Adrenal gland (tissue), 12 donors: ENCODE data around the gene INPP5A. TPM values are rescaled to one million over a fixed set of nuclear protein-coding genes. Genes with fewer than 3 reads are reported as not detected.

Source experiments
- DNase-seq, 7 donors: peaks; one replicate each; pipeline ENCODE4 v3.0.0-alpha.2; 2019 to 2020
- H3K27ac ChIP-seq, 5 donors: fragments of 200-600 bp; sonication (generic) in 4 of 5; 1 replicate in 3 of 5; 2 replicates in 2 of 5; pipeline versions ENCODE4 v1.5.1 to v1.8.0; 2016 to 2020; ENCODE audit warnings: mild to moderate bottlenecking in 1 of 5
- H3K27me3 ChIP-seq: fragments of 200-600 bp; 2 replicates; pipeline ENCODE4 v1.8.0; 2021
- H3K36me3 ChIP-seq, 2 donors: fragments of 200-600 bp; replicated peaks in 1 of 2; 1 replicate in 1 of 2; 2 replicates in 1 of 2; pipeline versions ENCODE4 v1.5.1 to v1.8.0; 2018 to 2022
- H3K4me1 ChIP-seq, 2 donors: fragments of 200-600 bp; replicated peaks in 1 of 2; 1 replicate in 1 of 2; 2 replicates in 1 of 2; pipeline versions ENCODE4 v1.5.1 to v1.8.0; 2018 to 2021
- H3K4me3 ChIP-seq, 4 donors: fragments of 200-600 bp; sonication (generic) in 3 of 4; one replicate each; pipeline ENCODE4 v1.5.1; 2016 to 2018
- H3K9me3 ChIP-seq, 3 donors: fragments of 200-600 bp; sonication (generic) in 1 of 3; replicated peaks in 1 of 3; 1 replicate in 2 of 3; 2 replicates in 1 of 3; pipeline versions ENCODE4 v1.5.1 to v1.8.0; 2016 to 2021
- CTCF ChIP-seq, 6 experiments: fragments of 450-650 bp in 4 of 6; fragments of 200-600 bp in 2 of 6; sonication (generic) in 1 of 6; IDR thresholded peaks; 1 replicate in 5 of 6; 2 replicates in 1 of 6; pipeline versions ENCODE4 v1.5.1 to v1.8.0; 2016 to 2021; ENCODE audit warnings: antibody characterized with exemption in 6 of 6, mild to moderate bottlenecking in 2 of 6, moderate library complexity in 1 of 6
- POLR2A ChIP-seq, 2 donors: fragments of 450-650 bp; IDR thresholded peaks; one replicate each; pipeline ENCODE4 v1.6.1; 2017; ENCODE audit warnings: antibody characterized with exemption in 2 of 2, mild to moderate bottlenecking in 2 of 2, moderate library complexity in 1 of 2
- WGBS, 4 donors: extraction: QIAGEN DNeasy Blood & Tissue Kit in 2 of 4; methylation state at CpG; one replicate each; pipeline versions ENCODE4 v1.1.5 to v1.1.7; 2013 to 2017; 5-methylcytosine and 5-hydroxymethylcytosine counted together
- intact Hi-C, 2 donors: fragments of 100-400 bp; cut with DNase I; formaldehyde crosslinking; loops; one replicate each; pipeline versions ENCODE4 v1.14.1 to v1.15.0; 2022 to 2023
- polyA plus RNA-seq, 3 donors: library from polyadenylated mRNA; stranded (reverse); fragments of 200-250 nt in 2 of 3; fragments of 350-450 nt in 1 of 3; fragmentation: Illumina TruSeq in 1 of 3; extraction: RNeasy Lipid Tissue Mini Kit (QIAGEN cat#74804) in 1 of 3; gene quantifications; one replicate each; pipeline ENCODE4 v1.2.3, GENCODE V29; 2013 to 2014
- total RNA-seq, 9 donors: library from RNA; depleted of rRNA in 4 of 9; stranded (reverse); fragments of >200 nt in 4 of 9; fragments of 120-200 nt in 1 of 9; fragmentation: NEBNext Ultra II Directional in 1 of 9; extraction: Animal tissue kit (Norgen Biotek cat#: 25700) in 1 of 9; gene quantifications; one replicate each; pipeline versions ENCODE4 v1.1.0 to v1.2.4, GENCODE V29; 2013 to 2023
- donor health status: healthy with polysubstance abuse.
- donor health status: Bipolar disorder and iron deficiency.
- donor health status: DM: yes; HTN: yes; CAD: no.
- donor health status: DM: no; HTN: no; CAD: no.
- donor health status: DM: no; HTN: no; CAD: no.
- donor health status: DM: yes; HTN: yes; CAD: no.

INPP5A gene
- total and polyA plus RNA-seq, 12 donors, result 13.5 to 62.9 (median 37.5) TPM

DNA sequence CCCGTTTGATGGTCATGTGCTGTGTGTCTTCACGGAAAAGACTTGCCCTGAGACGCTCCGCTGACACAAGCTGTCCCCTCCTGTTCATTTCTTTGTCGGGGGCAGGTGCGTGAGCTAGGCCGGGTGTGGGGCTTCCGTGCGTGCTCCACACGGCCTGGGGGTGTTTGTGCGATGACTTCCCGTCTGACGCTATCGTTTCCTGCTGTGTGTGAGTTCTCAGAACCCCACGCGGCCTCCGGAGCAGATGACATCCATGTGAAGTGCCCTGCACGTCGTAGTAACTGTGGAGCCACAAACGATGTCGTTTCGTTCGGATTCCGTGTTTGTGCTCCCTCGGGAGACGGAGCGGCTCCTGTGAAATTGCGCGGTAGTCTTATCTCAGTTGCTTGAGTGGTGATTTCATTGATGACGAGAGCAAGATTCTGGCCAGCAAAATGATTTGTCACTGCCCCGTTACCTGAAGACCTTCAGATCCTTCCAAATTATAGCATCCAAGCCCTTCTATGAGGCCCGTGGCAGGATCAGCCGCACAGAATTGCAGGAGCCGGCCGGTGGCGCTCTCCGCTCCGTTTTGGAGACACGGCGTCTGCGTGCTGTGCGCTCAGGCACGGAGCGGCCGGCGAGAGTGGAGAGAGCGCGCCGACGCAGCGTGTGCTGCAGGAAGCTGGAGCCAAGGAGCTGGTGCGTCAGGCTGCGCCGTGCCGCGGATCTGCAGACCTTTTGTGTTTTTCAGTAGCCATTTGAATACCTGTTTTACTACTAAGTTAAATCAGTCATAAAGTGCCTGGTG, 153.4 kb downstream of the INPP5A start:
- Histone ChIP-seq H3K27ac (no peak overlapping the region), H3K4me3 (no peak overlapping the region), H3K27me3 (no peaks in the 10 kb centered on the region), H3K4me1 (no peaks in the 10 kb centered on the region), H3K9me3 (no peaks in the 10 kb centered on the region), H3K36me3 (peaks cover 0 to 5% of the 10 kb centered on the region in 2 donors)
- intact Hi-C loops, result no loop called here
- 96 to 98% (median 97%) methylated on average over 45 to 56 of the region's 56 CpGs for WGBS, 4 donors
- DNase-seq, result peak in 1 of 7 donors; percentile 37
- TF ChIP-seq POLR2A (IDR thresholded peaks at IDR 0.05), result no peak
- TF ChIP-seq CTCF (IDR thresholded peaks at IDR 0.05), result no peak

- H3K4me3 ChIP-seq, result no peak overlapping the region
- TF ChIP-seq CTCF (IDR thresholded peaks at IDR 0.05) (no peak), POLR2A (IDR thresholded peaks at IDR 0.05) (no peak)
- peak in 1 of 7 donors; percentile 27 for DNase-seq
- no peak overlapping the region for H3K27ac ChIP-seq
- intact Hi-C loops, result no loop called here
- no peaks in the 10 kb centered on the region for H3K4me1 ChIP-seq
- no peaks in the 10 kb centered on the region for H3K9me3 ChIP-seq
- peaks cover 0 to 5% of the 10 kb centered on the region in 2 donors for H3K36me3 ChIP-seq
- no peaks in the 10 kb centered on the region for H3K27me3 ChIP-seq
- WGBS, 4 donors, result 97 to 99% (median 98%) methylated on average over 48 of the region's 48 CpGs
Observed at GRCh38 chr10:132691711-132692153, 154.1 kb downstream of the INPP5A start.

DNA sequence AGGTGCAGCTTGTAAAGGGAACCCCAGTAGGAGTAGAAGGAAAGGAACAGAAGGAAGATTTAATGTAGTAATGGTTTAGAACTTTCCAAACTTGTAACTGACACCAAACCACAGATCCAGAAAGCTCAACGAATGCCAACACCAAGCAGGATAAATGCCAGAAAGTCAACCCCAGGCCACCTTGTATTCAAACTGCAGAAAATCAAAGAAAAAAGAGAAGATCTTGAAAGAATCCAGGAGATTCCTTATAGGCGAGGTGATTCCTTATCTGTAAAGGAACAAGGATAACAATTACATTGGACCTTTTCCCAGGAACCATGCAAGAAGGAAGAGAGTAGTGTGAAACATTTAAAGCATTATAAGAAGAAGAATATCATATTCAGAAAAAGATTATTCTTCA, 154.7 kb downstream of the INPP5A start:
- 76 to 89% (median 87%) methylated on average over 2 of the region's 2 CpGs for WGBS, 4 donors
- no peak overlapping the region for H3K27ac ChIP-seq
- no peak for TF ChIP-seq POLR2A (IDR thresholded peaks at IDR 0.05)
- no peak for TF ChIP-seq CTCF (IDR thresholded peaks at IDR 0.05)
- H3K4me3 ChIP-seq, result no peak overlapping the region
- no peaks in the 10 kb centered on the region for H3K27me3 ChIP-seq
- peaks cover 0 to 5% of the 10 kb centered on the region in 2 donors for H3K36me3 ChIP-seq
- intact Hi-C loops, result no loop called here
- no peaks in the 10 kb centered on the region for H3K4me1 ChIP-seq
- no peak for DNase-seq
- no peaks in the 10 kb centered on the region for H3K9me3 ChIP-seq

DNA sequence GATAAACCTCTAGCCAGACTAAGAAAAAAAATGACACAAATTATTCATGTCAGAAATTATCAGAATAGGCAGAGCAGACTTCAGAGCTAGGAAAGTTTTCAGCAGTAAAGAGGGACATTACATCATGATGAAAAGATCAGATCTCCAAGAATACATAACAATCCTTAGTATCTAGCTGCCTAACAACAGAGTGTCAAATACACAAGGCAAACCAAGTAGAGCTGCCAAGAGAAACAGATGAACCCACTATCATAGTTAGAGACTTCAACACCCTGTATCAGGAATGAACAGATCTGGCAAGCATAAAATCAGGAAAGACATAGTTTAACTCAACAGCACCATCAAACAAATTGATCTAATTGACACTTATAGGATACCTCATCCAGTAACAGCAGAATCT, 156.1 kb downstream of the INPP5A start:
- TF ChIP-seq POLR2A (IDR thresholded peaks at IDR 0.05) (no peak), CTCF (IDR thresholded peaks at IDR 0.05) (no peak)
- Histone ChIP-seq H3K4me1 (no peaks in the 10 kb centered on the region), H3K4me3 (no peak overlapping the region), H3K27ac (no peak overlapping the region), H3K36me3 (peaks cover 0 to 5% of the 10 kb centered on the region in 2 donors), H3K27me3 (no peaks in the 10 kb centered on the region), H3K9me3 (no peaks in the 10 kb centered on the region)
- DNase-seq, result no peak
- intact Hi-C loops, result no loop called here
